Hair follicular keratinocyte (primary cell): Measurements from ENCODE around the gene BECN2. TPM values are rescaled to one million over a fixed set of nuclear protein-coding genes. Genes with fewer than 3 reads are reported as not detected.

Source experiments
- total RNA-seq: library from RNA; depleted of rRNA; stranded (reverse); fragments of >200 nt; gene quantifications from 2 replicates; pipeline ENCODE4 v1.2.3, GENCODE V29; 2015

BECN2 gene
- total RNA-seq = not detected in 2 replicates

GRCh38 chr1:241957692-241958494 is at the start of gene BECN2:
Gene BECN2, plus strand, starts transcription at chr1:241957767. Its CDS starts 0 bp downstream, at chr1:241957767.

GRCh38 chr1:241999026-241999425 is 41.5 kb downstream of the BECN2 start, which contains the start of gene MAP1LC3C:
Gene MAP1LC3C, minus strand, starts transcription at chr1:241999098. Its CDS starts 90 bp downstream, at chr1:241999008.

Other genes starting within 250 kb of the BECN2 start
- gene EXO1, start 109.6 kb upstream of the BECN2 start, total RNA-seq = 5.5 and 16.7 TPM in 2 replicates
- gene MAP1LC3C, start 41.3 kb downstream of the BECN2 start, total RNA-seq = not detected in 2 replicates